ENCODE results near the gene CUL9.
A peak's percentile ranks its signal among the peaks of the same experiment; 100 is the strongest.
"Not testable (repeated sequence)": the region's sequence is repeated elsewhere in the genome, so short reads cannot be mapped to it uniquely, and the experiment has no call there.

Gene CUL9

GRCh38 chr6:43181942-43182860, at the start of gene CUL9:
CUL9 (plus strand) TSS chr6:43182196; CDS start chr6:43184311, 2,115 bp downstream.
- Histone ChIP-seq H3K9ac (ENCODE audit: low read length) (peak within 1 kb of the TSS; percentile 72), H3K27me3 (replicated peaks; ENCODE audit: insufficient read depth, low read length) (no peaks in the 10 kb centered on the region), H3K36me3 (replicated peaks; ENCODE audit: insufficient read depth, low read length) (no peaks in the 10 kb centered on the region; the same call in 1 of the 2 replicates), H3F3A (ENCODE audit: insufficient read depth, low read length) (peaks cover 6% of the 10 kb centered on the region), H3K4me1 (ENCODE audit: low read length) (peaks cover 8% of the 10 kb centered on the region; the same call in 1 of the 2 replicates), H3K79me2 (ENCODE audit: low read length) (peaks cover 22% of the 10 kb centered on the region), H3K9me3 (replicated peaks; ENCODE audit: insufficient read depth, low read length) (no peaks in the 10 kb centered on the region), H3K4me2 (ENCODE audit: low read depth, low read length) (peak within 1 kb of the TSS; percentile 94), H3K9me2 (replicated peaks; ENCODE audit: insufficient read depth, low read length) (no peaks in the 10 kb centered on the region), H3K4me3 (ENCODE audit: low read length) (peak within 1 kb of the TSS; percentile 87), H3K27ac (ENCODE audit: low read length) (peak within 1 kb of the TSS; percentile 11; the same call in 1 of the 2 replicates), H2AFZ (ENCODE audit: low read length) (peak within 1 kb of the TSS; percentile 98), H4K20me1 (ENCODE audit: insufficient read depth, low read length) (no peaks in the 10 kb centered on the region)
- DNase-seq = peak; percentile 83
- TF ChIP-seq CTCF (IDR thresholded peaks at IDR 0.05; ENCODE audit: low read length) (no peak), EZH2phosphoT487 (IDR thresholded peaks at IDR 0.05; ENCODE audit: low read length) (no peak)

- no peaks in the 10 kb centered on the region for H3K27me3 ChIP-seq (replicated peaks; ENCODE audit: insufficient read depth, low read length)
- TF ChIP-seq EZH2 (optimal IDR thresholded peaks at IDR 0.05; ENCODE audit: low read depth, low read length) (no peak), EZH2phosphoT487 (IDR thresholded peaks at IDR 0.05; ENCODE audit: low read length) (no peak), CTCF (IDR thresholded peaks at IDR 0.05; ENCODE audit: low read length) (no peak)
- H3K9me3 ChIP-seq (replicated peaks; ENCODE audit: insufficient read depth, low read length) = no peaks in the 10 kb centered on the region
- no peaks in the 10 kb centered on the region for H3K4me1 ChIP-seq (ENCODE audit: low read length)
- H3K4me2 ChIP-seq (ENCODE audit: low read depth, low read length) = no peak overlapping the region
- no peaks in the 10 kb centered on the region for H3K9me2 ChIP-seq (replicated peaks; ENCODE audit: insufficient read depth, low read length)
- H3K36me3 ChIP-seq (replicated peaks; ENCODE audit: insufficient read depth, low read length) = no peaks in the 10 kb centered on the region
- H3K79me2 ChIP-seq (ENCODE audit: low read length) = no peaks in the 10 kb centered on the region
- no peak for DNase-seq
- no peak overlapping the region for H3K27ac ChIP-seq (ENCODE audit: low read length)
- no peak overlapping the region for H2AFZ ChIP-seq (ENCODE audit: low read length)
- H3F3A ChIP-seq (ENCODE audit: insufficient read depth, low read length) = no peaks in the 10 kb centered on the region
- H3K9ac ChIP-seq (ENCODE audit: low read length) = no peak overlapping the region
- no peaks in the 10 kb centered on the region for H4K20me1 ChIP-seq (ENCODE audit: insufficient read depth, low read length)
- H3K4me3 ChIP-seq (ENCODE audit: low read length) = no peak overlapping the region
These were observed 43.7 kb upstream of the CUL9 start for GRCh38 chr6:43138267-43138666.

GRCh38 chr6:43139973-43140372, 42.0 kb upstream of the CUL9 start:
- H3K79me2 ChIP-seq (ENCODE audit: low read length); H2AFZ ChIP-seq (ENCODE audit: low read length); H3K9me2 ChIP-seq (replicated peaks; ENCODE audit: insufficient read depth, low read length); H4K20me1 ChIP-seq (ENCODE audit: insufficient read depth, low read length); H3K4me3 ChIP-seq (ENCODE audit: low read length); DNase-seq; H3K4me2 ChIP-seq (ENCODE audit: low read depth, low read length); H3K36me3 ChIP-seq (replicated peaks; ENCODE audit: insufficient read depth, low read length); H3F3A ChIP-seq (ENCODE audit: insufficient read depth, low read length); H3K27me3 ChIP-seq (replicated peaks; ENCODE audit: insufficient read depth, low read length); H3K4me1 ChIP-seq (ENCODE audit: low read length); H3K27ac ChIP-seq (ENCODE audit: low read length); H3K9me3 ChIP-seq (replicated peaks; ENCODE audit: insufficient read depth, low read length); H3K9ac ChIP-seq (ENCODE audit: low read length): not testable (repeated sequence)

- no peaks in the 10 kb centered on the region for H3K36me3 ChIP-seq (replicated peaks; ENCODE audit: insufficient read depth, low read length)
- no peak overlapping the region for H3K4me2 ChIP-seq (ENCODE audit: low read depth, low read length)
- no peak for DNase-seq
- no peaks in the 10 kb centered on the region for H3K79me2 ChIP-seq (ENCODE audit: low read length)
- H3F3A ChIP-seq (ENCODE audit: insufficient read depth, low read length) = no peaks in the 10 kb centered on the region
- no peaks in the 10 kb centered on the region for H3K9me2 ChIP-seq (replicated peaks; ENCODE audit: insufficient read depth, low read length)
- H3K27me3 ChIP-seq (replicated peaks; ENCODE audit: insufficient read depth, low read length) = no peaks in the 10 kb centered on the region
- H3K9ac ChIP-seq (ENCODE audit: low read length) = no peak overlapping the region
- H4K20me1 ChIP-seq (ENCODE audit: insufficient read depth, low read length) = no peaks in the 10 kb centered on the region
- TF ChIP-seq CTCF (IDR thresholded peaks at IDR 0.05; ENCODE audit: low read length) = no peak
- no peak for TF ChIP-seq EZH2phosphoT487 (IDR thresholded peaks at IDR 0.05; ENCODE audit: low read length)
- TF ChIP-seq EZH2 (optimal IDR thresholded peaks at IDR 0.05; ENCODE audit: low read depth, low read length) = no peak
- H3K9me3 ChIP-seq (replicated peaks; ENCODE audit: insufficient read depth, low read length) = no peaks in the 10 kb centered on the region
- 0 out of 2 replicates have a peak, but pooled peaks cover 4% of the 10 kb centered on the region for H3K4me1 ChIP-seq (ENCODE audit: low read length)
- no peak overlapping the region for H2AFZ ChIP-seq (ENCODE audit: low read length)
- no peak overlapping the region for H3K4me3 ChIP-seq (ENCODE audit: low read length)
- H3K27ac ChIP-seq (ENCODE audit: low read length) = no peak overlapping the region
These were observed 40.4 kb upstream of the CUL9 start for GRCh38 chr6:43141644-43142043.
